HCEC 1CT (cell line): ENCODE results near the gene GAPVD1.

Experiments
- DNase-seq: peaks from one replicate; pipeline ENCODE4 v3.0.0-alpha.2; 2017

GAPVD1 gene

GRCh38 chr9:125321496-125321895 lies 59.9 kb downstream of the GAPVD1 start:
- no peak for DNase-seq

DNA sequence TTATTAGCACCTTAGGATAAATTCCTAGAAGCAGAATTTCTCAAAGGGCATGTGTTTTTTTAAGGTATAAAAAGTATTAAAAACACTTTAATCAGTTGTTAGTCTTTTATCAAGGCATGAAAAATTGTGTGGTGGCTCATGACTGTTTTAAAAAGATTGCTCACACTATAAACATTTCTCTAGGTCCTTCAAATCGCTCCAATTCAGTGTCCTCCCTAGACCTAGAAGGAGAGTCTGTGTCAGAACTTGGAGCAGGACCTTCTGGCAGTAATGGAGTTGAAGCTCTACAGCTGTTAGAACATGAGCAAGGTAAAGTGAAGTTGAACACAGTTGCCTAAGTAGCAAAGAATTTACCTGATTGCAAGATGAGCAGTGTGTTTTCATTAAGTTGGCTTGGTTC lies 62.0 kb downstream of the GAPVD1 start:
- no peak for DNase-seq

DNA sequence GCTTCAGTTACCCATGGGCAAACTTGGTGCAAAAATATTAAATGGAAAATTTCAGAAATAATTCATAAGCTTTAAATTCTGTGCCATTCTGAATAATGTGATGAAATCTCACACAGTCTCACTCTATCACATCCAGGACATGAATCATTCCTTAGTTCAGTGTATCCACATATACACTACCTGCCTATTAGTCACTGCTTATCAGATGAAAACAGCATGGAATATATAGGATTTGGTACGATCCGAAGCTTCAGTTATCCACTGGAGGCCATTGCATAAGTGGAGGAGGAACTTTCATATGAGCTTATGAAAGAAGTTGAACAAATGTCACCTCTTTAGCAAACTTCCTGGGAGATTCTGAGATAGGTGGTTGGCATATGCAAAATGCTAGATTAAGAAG lies 64.2 kb downstream of the GAPVD1 start:
- DNase-seq = no peak

DNA sequence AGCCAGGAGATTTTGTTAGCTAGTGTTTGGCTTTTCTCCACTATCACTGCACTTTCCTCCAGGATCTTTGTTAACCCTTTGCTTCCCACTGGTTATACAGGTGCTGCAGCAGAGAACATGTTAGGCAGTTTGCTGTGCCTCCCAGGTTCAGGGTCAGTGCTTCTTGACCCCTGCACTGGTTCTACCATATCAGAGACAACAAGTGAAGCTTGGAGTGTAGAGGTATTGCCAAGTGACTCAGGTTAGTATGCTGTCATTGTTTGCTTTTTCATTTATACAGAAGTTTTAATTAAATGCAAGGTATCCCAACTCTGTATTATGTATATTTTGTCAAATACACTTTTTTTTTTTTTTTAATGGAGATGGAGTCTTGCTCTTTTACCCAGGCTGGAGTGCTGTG lies 68.4 kb downstream of the GAPVD1 start:
- no peak for DNase-seq

DNA sequence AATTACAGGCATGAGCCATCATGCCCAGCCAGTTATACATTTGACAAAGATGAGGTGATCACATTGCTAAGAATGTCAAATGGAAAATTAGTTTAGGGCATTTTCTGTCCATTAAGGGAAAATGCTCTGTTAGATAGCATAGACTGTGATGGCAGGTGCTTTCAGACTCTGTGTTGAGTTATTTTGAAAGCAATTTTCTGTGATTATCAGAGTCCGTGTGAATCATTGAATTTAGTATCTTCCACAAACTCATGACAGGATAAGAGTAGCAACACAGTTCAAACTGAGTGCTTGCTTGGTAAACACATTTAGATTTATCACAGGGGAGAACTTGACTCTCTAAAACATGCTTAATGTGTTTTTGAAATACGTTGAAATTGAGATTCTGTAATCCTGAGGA lies 69.0 kb downstream of the GAPVD1 start:
- DNase-seq = no peak

DNA sequence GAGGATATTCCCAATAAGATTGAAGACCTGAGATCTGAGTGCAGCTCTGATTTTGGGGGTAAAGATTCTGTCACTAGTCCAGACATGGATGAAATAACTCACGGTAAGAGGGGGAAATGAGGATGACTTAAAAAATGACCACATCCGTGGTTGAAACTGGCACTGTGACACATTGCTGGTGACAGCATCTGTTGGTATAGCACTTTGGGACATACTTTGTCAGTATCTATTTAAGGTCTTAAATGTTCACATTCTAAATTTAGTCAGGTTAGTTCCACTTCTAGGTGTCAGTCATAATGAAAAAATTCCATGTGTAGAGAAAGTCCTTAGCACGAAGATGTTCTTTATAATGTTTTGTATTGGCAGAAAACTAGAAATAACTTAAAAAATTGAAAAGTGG lies 70.9 kb downstream of the GAPVD1 start:
- DNase-seq = no peak

GRCh38 chr9:125337236-125337635 lies 75.6 kb downstream of the GAPVD1 start:
- no peak for DNase-seq

DNA sequence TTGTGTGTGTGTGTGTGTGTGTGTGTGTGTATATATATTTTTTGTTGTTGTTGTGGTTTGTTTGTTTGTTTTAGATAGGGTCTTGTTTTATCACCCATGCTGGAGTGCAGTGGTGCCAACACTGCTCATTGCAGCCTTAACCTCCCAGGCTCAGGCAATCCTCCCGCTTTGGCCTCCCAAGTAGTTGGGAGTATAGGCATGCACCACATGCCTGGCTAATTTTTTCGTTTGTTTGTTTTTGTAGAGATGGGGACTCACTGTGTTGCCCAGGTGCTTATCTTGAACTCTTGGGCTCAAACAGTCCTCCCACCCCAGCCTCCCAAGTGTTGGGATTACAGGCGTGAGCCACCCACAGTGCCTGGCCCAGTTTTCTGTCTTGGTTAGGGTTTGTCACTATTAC lies 77.3 kb downstream of the GAPVD1 start:
- no peak for DNase-seq

GRCh38 chr9:125341566-125341965 lies 79.9 kb downstream of the GAPVD1 start:
- DNase-seq = no peak

GRCh38 chr9:125343518-125344275 lies 82.1 kb downstream of the GAPVD1 start:
- peak; percentile 49 for DNase-seq

DNA sequence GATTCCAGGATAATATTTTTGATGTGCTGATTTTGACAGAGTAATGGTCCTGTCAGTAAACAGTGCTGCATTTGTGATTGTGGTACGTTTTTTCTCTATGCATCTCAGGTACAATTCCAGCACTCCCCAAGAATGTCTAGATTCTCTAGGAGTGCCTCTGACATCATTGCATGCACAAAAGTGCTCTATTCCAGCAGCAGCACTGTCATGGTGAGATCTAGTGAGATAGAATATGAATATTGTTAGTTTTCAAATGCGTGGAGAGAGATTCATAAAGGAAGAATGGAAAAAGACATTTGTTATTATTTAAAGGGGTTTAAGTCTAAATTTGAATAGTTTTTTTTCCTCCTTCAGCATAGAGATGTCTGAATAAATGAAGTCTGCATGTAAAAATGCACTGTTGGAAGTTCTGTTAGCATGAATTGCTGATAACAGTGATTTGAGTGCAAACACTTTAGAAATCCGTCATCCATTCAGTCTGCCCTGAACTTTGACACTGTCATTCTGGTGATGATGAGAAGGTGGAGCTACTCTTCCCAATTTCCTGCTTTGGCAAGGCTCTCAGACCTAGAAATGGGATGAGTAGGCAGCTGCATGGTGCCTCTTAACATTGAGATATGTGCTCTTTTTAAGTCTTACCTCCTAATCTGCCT lies 84.6 kb downstream of the GAPVD1 start:
- DNase-seq = no peak

DNA sequence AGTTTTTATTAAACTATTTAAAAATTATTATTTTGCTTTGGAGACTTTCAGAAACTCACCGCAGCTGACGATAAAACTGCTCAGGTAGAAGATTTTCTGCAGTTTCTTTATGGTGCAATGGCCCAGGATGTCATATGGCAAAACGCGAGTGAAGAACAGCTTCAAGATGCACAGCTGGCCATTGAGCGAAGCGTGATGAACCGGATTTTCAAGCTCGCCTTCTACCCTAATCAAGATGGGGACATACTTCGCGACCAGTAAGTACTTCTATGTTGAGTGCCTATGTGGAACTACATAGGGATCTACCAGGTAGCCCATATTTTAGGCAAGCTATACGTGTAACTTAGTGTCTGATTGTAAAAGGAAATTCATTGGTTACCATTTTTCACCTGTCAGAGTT lies 94.0 kb downstream of the GAPVD1 start:
- no peak for DNase-seq

- DNase-seq = no peak
Observed at GRCh38 chr9:125356032-125356431, 94.4 kb downstream of the GAPVD1 start.

DNA sequence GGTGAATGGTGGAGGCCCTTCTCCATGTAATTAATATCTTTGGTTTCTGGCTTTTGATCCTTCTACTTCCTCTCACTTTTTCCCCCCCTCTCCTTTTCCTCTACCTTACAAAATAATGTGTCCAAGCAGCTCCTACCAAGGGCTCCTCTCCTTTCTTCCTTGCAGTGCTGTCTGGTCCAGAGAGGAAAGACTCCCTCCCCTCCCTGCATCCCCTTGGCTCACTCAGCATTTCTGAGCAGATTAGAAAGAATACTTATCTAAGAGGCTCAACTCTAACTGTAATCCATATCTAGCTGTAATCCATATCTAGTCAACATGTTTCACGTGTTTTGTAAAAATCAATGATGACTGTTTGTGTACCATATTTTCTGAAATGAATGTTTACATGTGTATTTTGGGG lies 97.4 kb downstream of the GAPVD1 start:
- DNase-seq = no peak

DNA sequence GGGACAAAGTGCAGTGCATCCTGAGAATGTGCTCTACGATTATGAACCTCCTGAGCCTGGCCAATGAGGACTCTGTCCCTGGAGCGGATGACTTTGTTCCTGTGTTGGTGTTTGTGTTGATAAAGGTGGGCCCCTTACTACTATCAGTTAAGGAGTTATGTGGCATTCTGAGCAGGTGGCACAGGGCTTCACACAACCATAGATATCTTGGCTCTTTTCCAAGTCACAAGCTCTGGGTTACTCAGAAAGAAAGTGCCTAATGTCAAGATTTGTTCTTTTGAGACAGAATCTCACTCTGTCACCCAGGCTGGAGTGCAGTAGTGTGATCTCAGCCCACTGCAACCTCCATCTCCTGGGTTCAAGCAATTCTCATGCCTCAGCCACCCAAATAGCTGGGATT lies 99.0 kb downstream of the GAPVD1 start:
- no peak for DNase-seq

GRCh38 chr9:125361837-125362531 lies 100.4 kb downstream of the GAPVD1 start:
- peak; percentile 37 for DNase-seq

- no peak for DNase-seq
Observed at GRCh38 chr9:125366676-125367075, 105.0 kb downstream of the GAPVD1 start.

DNA sequence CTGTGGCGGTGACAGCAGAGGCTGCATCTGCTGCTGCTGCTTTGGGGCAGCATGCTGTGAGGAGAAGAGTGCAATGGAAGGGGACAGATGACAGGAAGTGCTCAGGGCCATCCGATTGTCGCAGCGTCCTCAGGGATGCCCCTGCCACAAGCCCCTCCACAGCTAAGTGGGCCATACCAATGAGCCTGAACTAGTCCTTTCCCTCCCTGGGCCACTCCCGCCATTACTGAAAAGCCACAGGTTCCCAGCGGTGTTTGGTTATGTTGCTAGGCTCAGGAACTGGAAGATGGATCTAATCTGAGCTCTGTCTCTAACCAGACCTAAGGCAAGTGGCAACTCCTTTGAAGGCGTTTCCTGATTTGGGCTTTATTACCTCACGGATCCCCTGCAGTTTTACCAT lies 109.2 kb downstream of the GAPVD1 start:
- DNase-seq = no peak

DNA sequence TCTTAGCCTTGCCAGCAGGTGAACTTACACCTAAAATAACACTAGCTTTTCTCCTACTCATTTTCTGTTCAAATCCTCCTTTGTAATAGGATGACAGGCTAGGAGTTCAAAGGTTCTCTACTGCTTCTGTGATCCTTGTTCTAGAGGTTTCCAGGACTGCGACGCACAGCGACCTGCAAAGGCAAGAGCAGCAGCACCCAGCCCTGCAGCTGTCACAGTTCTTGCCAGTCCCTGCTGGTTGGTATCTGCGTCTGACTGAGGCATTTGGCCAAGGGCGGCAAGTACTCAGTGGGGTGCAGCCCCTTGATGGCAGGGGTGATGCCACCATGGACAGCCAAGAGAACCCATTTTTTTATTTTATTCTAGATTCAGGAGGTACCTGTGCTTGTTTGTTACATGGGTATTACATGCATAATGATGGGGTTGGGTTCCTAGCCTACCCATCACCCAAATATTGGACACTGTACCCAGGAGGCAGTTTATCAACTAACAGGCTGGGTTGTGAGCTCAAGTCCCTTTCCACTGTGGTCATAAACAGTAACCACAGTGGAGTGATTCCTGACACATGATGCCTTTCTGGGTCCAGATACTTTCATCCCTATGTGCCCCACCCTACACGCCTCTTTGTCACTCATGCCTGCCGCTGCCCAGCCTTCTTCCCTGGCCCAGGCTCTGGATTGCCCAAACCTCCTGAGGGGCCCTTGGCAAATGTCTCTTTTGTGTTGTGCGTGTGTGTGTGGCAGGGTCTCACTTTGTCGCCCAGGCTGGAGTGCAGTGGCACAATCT lies 111.0 kb downstream of the GAPVD1 start:
- no peak for DNase-seq

GRCh38 chr9:125374443-125375309 lies 113.0 kb downstream of the GAPVD1 start:
- DNase-seq = peak; percentile 72

DNA sequence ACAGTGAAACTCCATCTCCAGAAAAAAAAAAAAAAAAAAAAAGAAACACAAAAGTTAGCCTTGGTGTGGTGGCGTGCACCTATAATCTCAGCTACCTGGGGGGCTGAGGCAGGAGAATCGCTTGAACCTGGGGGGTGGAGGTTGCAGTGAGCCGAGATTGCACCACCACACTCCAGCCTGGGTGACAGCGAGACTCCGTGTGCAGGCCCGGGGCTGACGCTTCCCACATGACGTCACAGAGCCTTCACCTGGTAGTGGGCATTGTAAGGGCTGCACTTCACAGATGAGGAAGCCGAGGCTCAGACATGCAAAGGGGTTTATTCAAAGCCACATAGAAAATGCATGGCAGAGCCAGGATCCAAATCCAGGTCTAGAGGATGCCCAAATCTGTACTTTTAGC lies 114.2 kb downstream of the GAPVD1 start:
- DNase-seq = no peak
